GM21619 (cell line): ENCODE data around the gene FGGY.
A peak's percentile ranks its signal among the peaks of the same experiment; 100 is the strongest.

Source experiments
- ATAC-seq: cut with Tn5 transposase; IDR thresholded peaks from one replicate; pipeline ENCODE4 v1.9.1; 2021; ENCODE audit not compliant: unreplicated experiment

The FGGY gene

DNA sequence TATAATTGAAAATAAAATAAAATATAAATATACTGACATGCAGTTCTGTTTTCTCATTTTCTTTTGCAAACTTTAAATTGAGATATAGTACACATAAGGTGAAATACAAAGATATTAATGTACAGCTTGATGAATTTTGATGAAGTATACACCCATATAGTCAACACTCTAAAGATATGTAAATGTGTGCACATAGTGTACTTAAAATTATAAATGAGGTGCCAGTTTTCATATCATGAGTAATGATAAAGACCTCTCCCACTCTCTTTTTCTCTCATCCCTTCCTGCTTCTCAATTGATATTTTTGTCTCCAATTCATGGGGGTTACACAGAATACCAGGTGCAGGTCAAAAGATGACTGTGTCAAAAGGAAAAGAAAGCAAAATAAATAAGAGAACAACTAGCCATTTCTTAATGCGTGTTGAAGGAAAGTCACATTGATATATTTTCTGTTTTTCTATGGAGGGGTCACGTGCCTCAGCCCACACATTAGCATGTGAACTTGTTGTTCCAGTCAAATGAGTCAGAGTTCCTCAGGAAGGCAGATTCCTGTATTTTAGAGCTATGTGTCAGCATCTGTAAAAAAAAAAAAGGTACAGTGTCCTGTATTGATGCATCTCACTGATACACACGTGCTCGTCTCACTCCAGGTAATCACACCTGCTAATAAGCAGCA is 453.6 kb downstream of the FGGY start:
- ATAC-seq = no peak

DNA sequence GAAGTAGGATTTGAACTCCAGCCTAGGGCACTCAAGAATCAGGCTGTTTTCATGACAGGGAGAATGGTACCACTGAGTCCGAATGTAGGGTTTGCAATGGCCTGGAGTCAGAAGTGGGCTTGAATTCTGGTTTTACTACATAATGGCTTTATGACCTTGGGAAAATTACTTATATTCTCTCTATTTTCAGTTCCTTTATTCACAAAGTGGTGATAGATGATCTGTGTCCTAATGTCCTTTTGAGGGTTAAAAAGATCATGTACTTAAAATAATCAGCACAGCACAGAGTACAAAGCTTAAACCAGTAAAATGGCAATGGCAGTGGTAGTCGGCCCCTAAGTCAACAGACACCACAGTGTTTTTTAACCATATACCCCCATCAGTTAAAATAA is 454.1 kb downstream of the FGGY start:
- ATAC-seq = no peak

- ATAC-seq = no peak
These were observed 454.9 kb downstream of the FGGY start for GRCh38 chr1:59751801-59752200.

DNA sequence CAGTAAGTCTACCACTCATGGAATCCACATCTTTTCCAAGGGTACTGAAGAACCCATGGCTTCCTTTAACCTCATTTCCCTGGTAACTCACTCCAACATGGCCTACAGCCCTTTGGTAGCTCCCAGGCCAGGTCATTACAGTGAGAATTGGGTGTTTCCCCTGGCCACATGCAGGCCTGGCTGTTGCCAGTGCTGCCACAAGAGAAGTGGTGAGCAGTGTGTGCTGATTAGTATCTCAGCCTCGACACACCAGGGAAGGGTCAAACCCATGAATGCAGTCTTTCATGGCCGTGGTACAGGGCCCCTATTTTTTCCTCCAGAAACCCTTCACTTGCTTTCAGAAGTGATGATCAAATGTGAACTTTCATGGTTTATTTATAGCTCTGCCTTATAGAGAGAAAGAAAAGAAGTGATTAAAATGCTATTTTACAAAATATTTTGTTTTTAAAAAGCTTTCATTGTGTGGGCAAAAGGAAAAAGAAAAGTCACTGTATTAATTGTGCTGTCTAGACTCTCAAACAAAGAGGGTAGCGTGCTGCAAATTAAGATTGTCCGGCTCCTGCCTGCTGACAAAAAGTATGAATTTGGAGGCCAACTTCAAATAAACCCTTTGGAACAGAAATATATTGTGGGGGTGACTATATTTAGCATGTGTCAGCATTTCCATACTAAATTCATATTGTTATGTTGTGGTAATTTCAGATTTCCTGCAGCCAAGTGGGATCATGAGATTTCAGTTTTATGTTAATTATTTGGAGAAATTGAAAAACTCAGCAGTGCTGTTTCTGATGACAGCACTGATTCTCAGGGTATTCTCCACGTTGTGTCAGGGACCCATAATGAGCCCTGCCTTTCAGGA is 455.9 kb downstream of the FGGY start:
- ATAC-seq = peak; percentile 74

GRCh38 chr1:59755069-59755685 is 458.3 kb downstream of the FGGY start:
- ATAC-seq = no peak

- ATAC-seq = no peak
These were observed 460.4 kb downstream of the FGGY start for GRCh38 chr1:59757197-59757747.

GRCh38 chr1:59759156-59759925 is 462.4 kb downstream of the FGGY start:
- peak; percentile 85 for ATAC-seq

- no peak for ATAC-seq
These were observed 464.5 kb downstream of the FGGY start for GRCh38 chr1:59761443-59761842.

- ATAC-seq = no peak
These were observed 466.5 kb downstream of the FGGY start for GRCh38 chr1:59763418-59763817.

DNA sequence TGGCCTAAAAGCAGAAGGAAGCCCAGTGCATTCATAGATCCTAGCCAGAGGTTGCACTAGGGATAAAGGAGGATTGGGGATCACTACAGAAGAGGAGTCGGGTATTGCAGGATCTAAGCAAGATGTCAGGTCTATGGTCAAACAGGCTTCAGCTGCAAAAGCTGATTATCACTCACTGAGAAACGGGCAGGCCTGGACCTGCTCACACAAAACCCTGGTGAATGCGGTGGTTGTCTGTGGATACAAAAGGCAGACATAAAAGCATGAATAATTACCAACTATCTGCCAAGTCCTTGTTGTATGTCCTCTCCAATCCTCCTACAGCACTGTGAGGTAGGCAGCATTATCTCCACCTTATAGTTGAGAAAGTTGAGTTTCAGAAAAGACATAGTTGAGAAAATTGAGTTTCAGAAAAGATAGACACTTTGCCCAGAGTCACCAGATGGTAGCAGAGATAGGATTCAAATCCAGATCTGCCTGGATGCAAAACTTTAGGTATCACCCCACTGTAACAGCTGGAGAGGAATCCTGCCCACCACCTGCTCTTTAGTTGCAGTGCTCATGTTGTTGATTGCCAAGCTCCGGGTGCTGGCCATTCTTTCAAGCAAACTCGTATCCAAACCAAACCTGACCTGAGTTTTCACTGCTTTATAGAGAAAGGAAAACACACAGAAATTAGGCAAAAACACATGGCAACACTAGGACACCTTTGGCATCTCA is 468.3 kb downstream of the FGGY start:
- ATAC-seq = no peak

GRCh38 chr1:59766227-59766855 is 469.4 kb downstream of the FGGY start:
- no peak for ATAC-seq

GRCh38 chr1:59767119-59767518 is 470.2 kb downstream of the FGGY start:
- ATAC-seq = no peak

GRCh38 chr1:59768792-59769735 is 472.2 kb downstream of the FGGY start:
- no peak for ATAC-seq

DNA sequence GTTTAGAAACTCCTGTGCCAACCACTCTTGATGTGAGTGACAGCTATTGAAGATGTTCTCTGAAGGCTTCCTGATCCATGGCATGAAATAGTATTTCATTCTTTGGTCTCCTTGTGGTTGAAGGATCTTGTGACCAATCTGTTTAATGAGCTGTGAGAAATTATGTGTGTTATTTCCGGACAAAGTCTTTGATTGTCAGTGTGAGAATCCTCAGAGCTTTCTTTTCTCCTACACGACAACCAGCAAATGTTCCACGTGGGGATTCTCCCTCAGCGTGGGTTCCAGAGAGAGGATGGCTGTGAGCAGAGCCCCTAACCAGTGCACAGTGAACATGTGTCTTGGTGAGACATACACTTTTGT is 472.8 kb downstream of the FGGY start:
- no peak for ATAC-seq

DNA sequence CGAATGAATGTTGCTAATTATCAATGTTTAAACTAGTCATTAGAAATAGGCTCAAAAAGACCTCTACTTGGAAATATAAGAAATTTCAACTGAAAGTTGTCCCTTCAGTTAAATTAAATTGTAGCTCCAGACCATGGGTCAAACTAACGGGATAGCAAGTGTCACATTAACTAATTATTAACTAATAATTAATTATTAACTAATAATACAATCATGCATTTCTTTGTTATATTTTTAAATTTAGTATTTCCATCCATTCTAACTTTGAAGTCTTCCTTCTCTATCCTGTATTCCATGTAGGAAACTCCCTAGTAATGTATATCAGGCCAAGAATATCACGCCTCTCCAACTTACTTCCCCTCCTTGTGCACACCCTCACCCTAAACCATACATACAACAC is 474.5 kb downstream of the FGGY start:
- no peak for ATAC-seq

DNA sequence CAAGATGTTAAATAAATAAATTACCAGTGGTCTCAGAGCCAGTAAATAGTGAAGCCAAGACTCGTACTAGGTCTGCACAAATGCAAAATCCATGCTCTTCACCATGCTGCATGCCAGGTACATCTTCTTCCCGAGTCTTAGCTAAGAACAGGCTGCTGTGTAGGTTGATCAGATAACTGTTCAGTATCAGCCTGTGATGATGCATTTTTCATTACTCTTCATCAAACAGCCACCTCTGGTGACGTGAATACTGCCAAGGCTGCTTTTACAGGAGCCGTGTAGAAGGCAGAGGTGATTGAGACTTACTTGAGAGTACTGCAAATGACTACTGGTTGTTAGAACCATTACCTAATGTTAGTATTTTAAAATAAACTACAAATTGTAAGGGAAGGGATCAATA is 478.6 kb downstream of the FGGY start:
- ATAC-seq = no peak

GRCh38 chr1:59776960-59777852 is 480.3 kb downstream of the FGGY start:
- ATAC-seq = no peak

- no peak for ATAC-seq
These were observed 483.1 kb downstream of the FGGY start for GRCh38 chr1:59779949-59780348.
